HK-2 (cell line): ENCODE results near the gene INSM1.

Experiments used
- DNase-seq: peaks from one replicate; pipeline ENCODE4 v3.0.0-alpha.2; 2018; ENCODE audit not compliant: unreplicated experiment

Gene INSM1

DNA sequence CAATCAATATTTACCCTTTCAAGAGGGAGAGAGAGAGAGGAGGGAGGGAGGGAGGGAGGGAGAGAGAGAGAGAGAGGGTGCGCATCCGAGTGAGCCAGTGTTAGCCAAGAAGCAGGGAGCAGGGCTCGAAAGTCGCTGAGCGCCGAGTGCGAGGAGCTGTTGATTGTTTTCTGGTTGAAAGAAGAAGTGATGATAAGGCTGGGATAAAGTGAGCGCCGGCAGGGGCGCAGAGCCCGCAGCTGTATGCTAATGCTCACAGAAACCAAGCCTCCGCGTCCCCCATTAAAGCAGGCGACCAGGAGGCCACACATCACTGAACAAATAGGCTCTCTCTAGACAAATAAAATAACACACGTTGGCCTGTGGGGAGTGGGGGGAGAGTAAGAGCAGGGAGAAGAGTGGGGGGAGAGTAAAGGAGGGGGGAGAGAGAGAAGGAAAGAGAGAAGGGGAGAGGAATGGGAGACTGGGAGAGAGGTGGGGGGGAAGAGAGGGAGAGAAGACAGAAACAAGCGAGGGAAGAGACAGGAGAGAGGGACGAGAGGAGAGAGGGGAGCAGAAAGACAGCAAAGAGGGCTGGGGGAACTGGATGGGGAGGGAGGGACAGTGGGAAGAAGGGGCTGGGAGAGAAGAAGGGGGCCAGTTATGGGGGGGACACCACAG lies 5.0 kb upstream of the INSM1 start:
- no peak for DNase-seq

DNA sequence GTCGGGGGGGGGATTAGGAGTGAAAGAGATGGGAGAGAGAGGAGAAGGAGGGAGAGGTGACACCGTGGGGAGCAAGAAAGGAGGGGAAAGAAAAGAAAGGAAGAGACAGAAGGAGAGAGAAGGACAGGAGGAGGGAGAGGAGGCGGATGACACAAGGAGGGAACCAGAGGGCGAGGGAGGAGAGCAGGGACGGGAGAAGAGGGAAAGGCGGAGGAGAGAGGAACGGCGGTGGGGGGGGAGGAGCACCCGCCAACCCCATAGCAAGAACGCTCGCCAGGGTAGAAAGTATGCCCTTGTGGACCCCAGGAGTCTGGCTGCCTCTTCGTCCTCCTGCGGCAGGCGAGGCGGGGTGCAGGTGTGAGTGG lies 4.5 kb upstream of the INSM1 start:
- DNase-seq, result no peak

GRCh38 chr20:20363799-20364592 lies 3.9 kb upstream of the INSM1 start:
- DNase-seq, result no peak

DNA sequence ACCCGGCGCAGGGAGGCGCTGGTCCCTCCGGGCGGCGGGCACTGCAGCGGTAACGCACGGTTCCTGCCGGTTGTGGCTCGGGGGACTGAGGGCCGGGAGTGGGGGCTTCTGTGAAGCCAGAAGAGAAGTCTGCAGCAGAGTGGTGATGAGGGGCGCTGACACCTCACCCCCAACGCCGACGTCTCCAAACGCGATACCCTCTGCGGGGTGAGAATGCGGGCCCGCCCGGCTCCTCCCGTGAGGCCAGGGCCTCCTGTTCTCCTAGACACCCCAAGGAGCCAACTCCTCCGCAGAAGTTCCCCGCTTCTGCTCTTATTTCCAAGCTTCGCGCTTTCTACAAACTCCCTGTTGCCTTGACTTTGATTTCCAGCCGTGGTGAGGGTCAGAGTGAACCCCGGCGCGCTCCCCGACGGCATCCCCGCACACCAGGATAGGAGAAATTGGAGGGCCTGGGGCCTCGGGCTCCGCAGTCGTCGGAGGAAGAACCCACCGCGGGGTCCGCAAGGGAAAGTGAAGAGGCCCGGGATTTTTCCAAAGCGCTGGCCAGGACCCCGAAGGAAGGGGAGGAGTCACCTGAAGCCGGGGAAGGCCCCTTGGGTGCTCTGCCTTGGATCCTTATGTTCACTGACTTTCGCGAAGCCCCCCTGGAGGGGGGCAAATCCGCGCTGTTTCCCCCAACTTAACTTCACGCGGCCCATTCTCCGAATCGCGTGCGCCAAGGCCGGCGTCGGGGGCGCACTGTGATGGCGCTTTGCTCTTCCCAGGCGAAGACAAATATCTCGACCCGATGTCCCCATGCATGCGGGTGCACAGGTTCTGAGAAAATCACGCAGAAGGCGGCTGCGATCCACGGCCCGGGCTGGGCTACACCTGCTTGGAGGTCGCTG lies 3.1 kb upstream of the INSM1 start:
- DNase-seq, result no peak

DNA sequence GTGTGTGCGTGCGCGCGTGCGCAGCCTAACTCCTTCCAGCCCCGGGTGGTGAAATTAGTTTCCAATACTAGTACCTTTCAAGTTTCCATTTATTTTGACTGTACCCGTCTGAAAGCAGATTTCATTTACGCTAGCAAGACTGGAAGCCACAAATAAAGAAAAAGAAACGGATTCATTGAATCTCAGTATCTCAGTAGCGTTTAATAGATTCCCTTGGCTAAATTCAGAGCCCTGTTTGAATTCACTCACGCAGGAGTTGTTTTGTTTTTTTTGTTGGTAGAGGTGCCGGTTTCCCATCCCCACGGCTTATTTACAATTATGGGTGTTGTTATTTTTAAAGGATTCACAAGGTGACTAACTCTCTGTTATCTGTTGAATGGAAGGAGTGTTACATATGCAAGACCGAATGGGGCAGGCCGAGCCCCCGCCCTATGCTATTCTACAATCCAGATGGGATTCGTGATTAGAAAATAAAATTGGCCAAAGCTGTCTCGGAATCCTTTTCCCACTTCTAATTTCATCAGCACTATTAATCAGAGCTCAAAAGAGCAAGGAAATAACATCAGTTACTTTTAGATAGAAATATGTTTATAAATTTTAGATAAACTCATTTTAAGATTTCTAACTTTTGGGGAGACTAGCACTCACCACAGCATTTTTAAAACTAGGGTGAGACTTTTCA lies 2.3 kb upstream of the INSM1 start:
- DNase-seq, result no peak

DNA sequence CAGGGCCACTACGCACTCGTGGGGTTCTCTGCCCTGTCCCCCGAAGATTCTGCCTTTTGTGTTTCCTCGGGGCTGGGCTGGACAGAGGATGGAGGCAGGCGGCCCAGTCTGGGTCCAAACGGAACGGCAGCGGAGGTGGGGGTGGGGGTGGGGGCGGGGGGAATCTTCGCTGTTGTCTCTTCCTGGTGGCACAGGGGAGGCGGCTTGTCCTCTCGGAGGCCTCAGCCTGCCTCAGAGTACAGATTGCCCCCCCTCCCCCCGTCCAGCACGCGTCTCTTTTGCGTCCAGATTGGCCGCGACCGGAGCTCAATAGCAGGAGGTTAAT lies 1.4 kb upstream of the INSM1 start:
- no peak for DNase-seq

- DNase-seq, result no peak
Measured at GRCh38 chr20:20366876-20367574, 879 bp upstream of the INSM1 start.

GRCh38 chr20:20368418-20369249 lies 730 bp downstream of the INSM1 start:
- DNase-seq, result no peak

- no peak for DNase-seq
Measured at GRCh38 chr20:20369250-20370093, 1.6 kb downstream of the INSM1 start.

GRCh38 chr20:20370094-20370575 lies 2.2 kb downstream of the INSM1 start:
- DNase-seq, result no peak

DNA sequence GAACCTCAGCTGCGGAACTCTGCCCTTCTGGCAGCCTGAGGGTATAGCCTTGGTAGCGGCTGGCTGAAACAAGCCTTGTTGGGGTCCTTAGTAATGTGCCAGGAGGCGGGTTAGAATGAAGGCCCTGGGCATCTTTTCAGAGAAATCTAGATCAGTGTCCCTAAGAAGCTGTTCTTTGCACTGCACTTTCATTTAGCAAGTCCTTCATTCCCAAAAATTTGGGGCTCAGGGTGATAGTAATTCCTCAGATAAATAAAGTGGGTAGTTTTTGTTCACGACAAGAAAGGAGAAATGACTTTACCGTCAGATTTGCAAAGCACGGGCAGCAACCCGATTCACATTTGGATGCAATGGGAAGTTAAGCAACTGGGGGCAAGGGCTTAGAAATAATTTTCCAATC lies 3.2 kb downstream of the INSM1 start:
- DNase-seq, result no peak

DNA sequence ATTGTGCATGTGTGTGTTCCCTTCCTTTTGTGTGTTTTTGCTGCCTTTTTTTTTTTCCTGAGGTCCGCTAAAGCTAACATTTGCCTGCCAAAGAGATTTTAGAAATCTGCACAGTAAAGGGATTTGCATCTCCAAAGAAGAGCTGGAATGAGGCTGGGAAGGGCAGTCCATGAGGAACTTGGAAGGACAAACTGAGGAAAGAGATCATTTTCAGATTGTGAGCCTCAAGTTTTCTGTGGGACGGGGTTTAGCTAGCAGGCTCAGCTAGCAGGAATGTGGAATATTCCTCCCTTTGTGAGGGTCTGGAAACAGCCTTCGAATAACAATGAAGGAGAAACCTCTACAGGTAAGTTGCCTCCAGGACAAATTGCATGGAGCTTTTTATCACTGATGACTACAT lies 3.8 kb downstream of the INSM1 start:
- no peak for DNase-seq

DNA sequence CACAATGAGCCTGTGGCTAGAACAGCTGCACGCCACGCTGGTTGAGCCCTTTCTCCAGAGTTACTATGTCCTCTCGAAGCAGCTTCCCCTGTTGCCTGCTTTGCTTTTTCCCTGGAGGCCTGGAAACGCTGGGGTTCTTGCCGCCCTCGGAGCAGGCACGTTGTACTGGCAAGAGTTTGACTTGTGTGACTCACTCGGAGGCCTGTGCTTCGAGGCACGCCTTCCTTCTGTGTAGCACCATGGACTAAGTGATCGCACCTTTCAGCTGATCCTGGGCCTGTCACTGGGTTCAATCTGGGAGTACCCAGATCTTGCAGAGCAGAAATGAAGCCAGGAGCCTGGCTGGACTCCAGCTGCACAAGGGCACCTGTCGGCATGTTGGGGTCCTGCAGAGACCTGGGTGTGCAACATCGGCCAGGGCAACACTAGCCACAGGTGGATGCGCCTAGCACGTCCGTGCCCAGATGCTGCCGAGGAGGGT lies 5.2 kb downstream of the INSM1 start:
- DNase-seq, result no peak

DNA sequence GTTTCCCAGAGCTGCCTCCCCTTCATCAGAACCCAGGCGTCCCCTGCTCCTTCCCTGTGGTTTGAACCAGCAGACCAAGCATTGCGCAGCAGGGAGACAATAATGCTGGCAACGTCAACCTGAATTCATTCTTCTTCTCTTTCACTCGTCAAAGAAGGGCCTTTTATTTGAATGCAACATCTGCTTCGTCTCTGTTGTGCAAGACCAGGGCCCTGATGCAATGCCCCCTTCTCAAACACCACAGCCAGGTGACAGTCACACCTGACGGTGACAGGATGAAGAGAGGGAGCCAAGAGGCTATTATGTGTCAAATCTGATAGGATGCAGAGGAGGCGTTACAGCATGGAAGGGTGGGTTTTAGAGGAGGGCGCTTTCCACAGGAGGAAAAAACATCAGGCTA lies 8.0 kb downstream of the INSM1 start:
- no peak for DNase-seq

DNA sequence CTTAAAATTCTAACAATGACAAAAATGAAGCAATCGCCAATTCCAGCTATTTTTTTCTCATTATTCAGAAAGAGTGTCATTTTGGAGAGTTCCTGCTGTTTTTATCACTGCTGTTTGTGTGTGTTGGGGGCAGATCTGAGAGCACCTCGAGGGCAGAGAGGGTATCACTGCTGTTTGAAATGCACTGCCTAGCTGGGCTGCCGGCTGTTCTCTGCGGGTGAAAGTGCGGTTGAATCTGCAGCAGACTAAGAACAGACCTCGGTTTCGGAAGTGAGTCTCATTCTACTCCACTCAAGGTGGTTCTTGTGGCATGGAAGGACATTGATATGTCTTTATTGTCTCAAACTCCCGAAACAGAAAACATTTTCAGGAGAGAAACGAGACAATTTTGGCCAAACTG lies 18.3 kb downstream of the INSM1 start:
- DNase-seq, result no peak

GRCh38 chr20:20390393-20390792 lies 22.5 kb downstream of the INSM1 start:
- no peak for DNase-seq

DNA sequence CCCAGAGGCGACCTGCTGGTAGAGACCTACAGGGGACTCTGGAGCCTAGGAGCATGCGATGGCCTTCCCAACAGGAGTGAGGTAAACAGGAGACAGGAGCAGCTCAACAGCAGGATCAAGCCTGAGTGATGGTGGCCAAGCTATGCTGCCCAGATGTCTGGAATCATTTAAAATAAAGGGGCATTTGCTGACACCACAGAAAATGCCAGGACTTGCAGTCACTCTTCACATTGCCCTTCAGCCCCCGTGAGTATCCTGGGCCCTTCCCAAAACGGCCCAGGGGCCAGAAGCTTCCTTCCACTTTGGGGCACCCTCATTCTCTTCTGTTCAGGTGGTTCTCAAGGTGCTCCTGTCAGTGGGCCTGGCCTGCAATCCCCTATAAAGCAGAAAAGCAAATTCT lies 23.2 kb downstream of the INSM1 start:
- no peak for DNase-seq

DNA sequence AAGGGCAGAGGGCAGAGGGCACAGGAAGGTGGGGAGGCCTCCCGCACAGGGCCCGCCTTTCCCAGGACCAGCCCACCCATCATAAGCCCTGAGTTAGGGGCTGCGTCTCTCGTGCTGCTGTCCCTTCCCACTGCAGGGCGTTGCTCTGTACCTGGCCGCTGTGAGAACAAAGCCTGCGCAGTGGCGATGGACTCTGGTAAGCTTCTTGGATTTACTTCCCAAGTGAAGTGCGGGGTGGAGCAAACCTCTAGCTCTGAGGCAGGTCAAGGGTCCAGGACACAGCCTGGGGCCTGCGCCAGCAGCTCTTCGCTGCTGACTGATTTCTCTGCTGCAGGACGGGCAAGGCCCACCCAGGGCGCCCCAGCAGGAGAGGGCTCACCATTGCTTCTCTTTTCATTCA lies 23.9 kb downstream of the INSM1 start:
- no peak for DNase-seq
